ENCODE results near the gene ARID1B. TPM values are rescaled to one million over a fixed set of nuclear protein-coding genes. Genes with fewer than 3 reads are reported as not detected.

The ARID1B gene
- total RNA-seq, 5 donors from 2014 or later (not counting 1 experiment from before 2014, with no cell fraction given) = 103 to 161 (median 108) TPM

- Histone ChIP-seq H3K27me3 (replicated peaks in 1 of 2; ENCODE audit: control insufficient read depth in 2 of 2, extremely low read depth in 1 of 2, insufficient read depth in 2 of 2, low read length in 1 of 2) (no peaks in the 10 kb centered on the region), H3K36me3 (ENCODE audit: control insufficient read depth in 2 of 2, extremely low read depth in 1 of 2, insufficient read depth in 1 of 2, low read length in 1 of 2) (peaks cover 6 to 53% of the 10 kb centered on the region in 2 donors), H3K9me3 (no peaks in the 10 kb centered on the region), H3K27ac (ENCODE audit: low read length) (no peak overlapping the region), H3K4me1 (ENCODE audit: control insufficient read depth in 1 of 2, extremely low read depth in 1 of 2, insufficient read depth in 2 of 2, low read length in 2 of 2) (no peaks in the 10 kb centered on the region), H3K4me3 (ENCODE audit: control insufficient read depth in 1 of 2, extremely low read depth in 1 of 2, low read length in 1 of 2) (no peak overlapping the region)
- H3K4me3 Mint-ChIP-seq = no peak overlapping the region
- no peak for ATAC-seq (replicated peaks in 1 of 4)
- peaks cover 0 to 5% (median 1%) of the 10 kb centered on the region in 3 donors for H3K4me1 Mint-ChIP-seq
- CTCF ChIA-PET = no interaction called here
- WGBS (ENCODE audit: insufficient coverage) = 96% methylated on average over 8 of the region's 8 CpGs
- peaks cover 25% of the 10 kb centered on the region for H3K36me3 Mint-ChIP-seq
- DNase-seq = no peak
- POLR2A ChIA-PET = no interaction called here
- H3K9me3 Mint-ChIP-seq = no peaks in the 10 kb centered on the region
- no peaks in the 10 kb centered on the region for H3K27me3 Mint-ChIP-seq
- H3K27ac Mint-ChIP-seq = no peak overlapping the region
These were observed 389.6 kb downstream of the ARID1B start for GRCh38 chr6:157166784-157167183.

- H3K36me3 Mint-ChIP-seq = peaks cover 30% of the 10 kb centered on the region
- Histone ChIP-seq H3K27me3 (replicated peaks in 1 of 2; ENCODE audit: control insufficient read depth in 2 of 2, extremely low read depth in 1 of 2, insufficient read depth in 2 of 2, low read length in 1 of 2) (no peaks in the 10 kb centered on the region), H3K4me3 (ENCODE audit: control insufficient read depth in 1 of 2, extremely low read depth in 1 of 2, low read length in 1 of 2) (no peak overlapping the region), H3K36me3 (ENCODE audit: control insufficient read depth in 2 of 2, extremely low read depth in 1 of 2, insufficient read depth in 1 of 2, low read length in 1 of 2) (peaks cover 6 to 60% of the 10 kb centered on the region in 2 donors), H3K4me1 (ENCODE audit: control insufficient read depth in 1 of 2, extremely low read depth in 1 of 2, insufficient read depth in 2 of 2, low read length in 2 of 2) (no peaks in the 10 kb centered on the region), H3K27ac (ENCODE audit: low read length) (no peak overlapping the region), H3K9me3 (no peaks in the 10 kb centered on the region)
- no peak overlapping the region for H3K4me3 Mint-ChIP-seq
- H3K4me1 Mint-ChIP-seq = peaks cover 0 to 7% (median 2%) of the 10 kb centered on the region in 3 donors
- H3K27me3 Mint-ChIP-seq = no peaks in the 10 kb centered on the region
- DNase-seq = no peak
- no peak for ATAC-seq (replicated peaks in 1 of 4)
- CTCF ChIA-PET = no interaction called here
- POLR2A ChIA-PET = no interaction called here
- 95% methylated on average over 5 of the region's 12 CpGs for WGBS (ENCODE audit: insufficient coverage)
- no peaks in the 10 kb centered on the region for H3K9me3 Mint-ChIP-seq
- no peak overlapping the region for H3K27ac Mint-ChIP-seq
These were observed 390.7 kb downstream of the ARID1B start for GRCh38 chr6:157167837-157168236.

GRCh38 chr6:157168471-157168870, 391.3 kb downstream of the ARID1B start:
- Histone ChIP-seq H3K4me1 (ENCODE audit: control insufficient read depth in 1 of 2, extremely low read depth in 1 of 2, insufficient read depth in 2 of 2, low read length in 2 of 2) (no peaks in the 10 kb centered on the region), H3K36me3 (ENCODE audit: control insufficient read depth in 2 of 2, extremely low read depth in 1 of 2, insufficient read depth in 1 of 2, low read length in 1 of 2) (peaks cover 4 to 59% of the 10 kb centered on the region in 2 donors), H3K9me3 (no peaks in the 10 kb centered on the region), H3K27me3 (replicated peaks in 1 of 2; ENCODE audit: control insufficient read depth in 2 of 2, extremely low read depth in 1 of 2, insufficient read depth in 2 of 2, low read length in 1 of 2) (no peaks in the 10 kb centered on the region), H3K27ac (ENCODE audit: low read length) (no peak overlapping the region), H3K4me3 (ENCODE audit: control insufficient read depth in 1 of 2, extremely low read depth in 1 of 2, low read length in 1 of 2) (no peak overlapping the region)
- 100% methylated on average over 2 of the region's 6 CpGs for WGBS (ENCODE audit: insufficient coverage)
- H3K27me3 Mint-ChIP-seq = no peaks in the 10 kb centered on the region
- ChIA-PET POLR2A (no interaction called here), CTCF (no interaction called here)
- no peak for DNase-seq
- no peak for ATAC-seq (replicated peaks in 1 of 4)
- peaks cover 0 to 8% (median 3%) of the 10 kb centered on the region in 3 donors for H3K4me1 Mint-ChIP-seq
- H3K9me3 Mint-ChIP-seq = no peaks in the 10 kb centered on the region
- H3K4me3 Mint-ChIP-seq = no peak overlapping the region
- peaks cover 32% of the 10 kb centered on the region for H3K36me3 Mint-ChIP-seq
- H3K27ac Mint-ChIP-seq = no peak overlapping the region

GRCh38 chr6:157169226-157169625, 392.0 kb downstream of the ARID1B start:
- peaks cover 34% of the 10 kb centered on the region for H3K36me3 Mint-ChIP-seq

GRCh38 chr6:157169656-157170055, 392.5 kb downstream of the ARID1B start:
- H3K27ac ChIP-seq (ENCODE audit: low read length) = no peak overlapping the region
- H3K27ac Mint-ChIP-seq = no peak overlapping the region
- no peaks in the 10 kb centered on the region for H3K9me3 Mint-ChIP-seq
- H3K27me3 ChIP-seq (replicated peaks in 1 of 2; ENCODE audit: control insufficient read depth in 2 of 2, extremely low read depth in 1 of 2, insufficient read depth in 2 of 2, low read length in 1 of 2) = no peaks in the 10 kb centered on the region
- H3K4me3 Mint-ChIP-seq = no peak overlapping the region
- H3K4me3 ChIP-seq (ENCODE audit: control insufficient read depth in 1 of 2, extremely low read depth in 1 of 2, low read length in 1 of 2) = no peak overlapping the region
- ATAC-seq (replicated peaks in 1 of 4) (no peak), DNase-seq (no peak)
- WGBS (ENCODE audit: insufficient coverage) = 100% methylated on average over 4 of the region's 5 CpGs
- H3K4me1 Mint-ChIP-seq = peaks cover 0 to 5% (median 2%) of the 10 kb centered on the region in 3 donors
- ChIA-PET POLR2A (no interaction called here), CTCF (no interaction called here)
- H3K36me3 ChIP-seq (ENCODE audit: control insufficient read depth in 2 of 2, extremely low read depth in 1 of 2, insufficient read depth in 1 of 2, low read length in 1 of 2) = peaks cover 9 to 59% of the 10 kb centered on the region in 2 donors
- H3K9me3 ChIP-seq = no peaks in the 10 kb centered on the region
- peaks cover 36% of the 10 kb centered on the region for H3K36me3 Mint-ChIP-seq
- peaks cover 0 to 2% of the 10 kb centered on the region in 2 experiments for H3K4me1 ChIP-seq (ENCODE audit: control insufficient read depth in 1 of 2, extremely low read depth in 1 of 2, insufficient read depth in 2 of 2, low read length in 2 of 2)
- no peaks in the 10 kb centered on the region for H3K27me3 Mint-ChIP-seq

More at GRCh38 chr6:157169226-157169625, 392.0 kb downstream of the ARID1B start:
- Mint-ChIP-seq H3K27ac (no peak overlapping the region), H3K27me3 (no peaks in the 10 kb centered on the region), H3K4me1 (peaks cover 0 to 5% (median 2%) of the 10 kb centered on the region in 3 donors), H3K9me3 (no peaks in the 10 kb centered on the region), H3K4me3 (no peak overlapping the region)
- no peak overlapping the region for H3K27ac ChIP-seq (ENCODE audit: low read length)
- H3K9me3 ChIP-seq = no peaks in the 10 kb centered on the region
- ChIA-PET CTCF (no interaction called here), POLR2A (no interaction called here)
- H3K27me3 ChIP-seq (replicated peaks in 1 of 2; ENCODE audit: control insufficient read depth in 2 of 2, extremely low read depth in 1 of 2, insufficient read depth in 2 of 2, low read length in 1 of 2) = no peaks in the 10 kb centered on the region
- ATAC-seq (replicated peaks in 1 of 4) (no peak), DNase-seq (no peak)
- peaks cover 7 to 63% of the 10 kb centered on the region in 2 donors for H3K36me3 ChIP-seq (ENCODE audit: control insufficient read depth in 2 of 2, extremely low read depth in 1 of 2, insufficient read depth in 1 of 2, low read length in 1 of 2)
- no CpG with 5 or more reads among the region's 3 CpGs for WGBS (ENCODE audit: insufficient coverage)
- H3K4me3 ChIP-seq (ENCODE audit: control insufficient read depth in 1 of 2, extremely low read depth in 1 of 2, low read length in 1 of 2) = no peak overlapping the region
- peaks cover 0 to 2% of the 10 kb centered on the region in 2 experiments for H3K4me1 ChIP-seq (ENCODE audit: control insufficient read depth in 1 of 2, extremely low read depth in 1 of 2, insufficient read depth in 2 of 2, low read length in 2 of 2)

- Histone ChIP-seq H3K27me3 (replicated peaks in 1 of 2; ENCODE audit: control insufficient read depth in 2 of 2, extremely low read depth in 1 of 2, insufficient read depth in 2 of 2, low read length in 1 of 2) (no peaks in the 10 kb centered on the region), H3K36me3 (ENCODE audit: control insufficient read depth in 2 of 2, extremely low read depth in 1 of 2, insufficient read depth in 1 of 2, low read length in 1 of 2) (peaks cover 9 to 55% of the 10 kb centered on the region in 2 donors), H3K27ac (ENCODE audit: low read length) (no peak overlapping the region), H3K4me1 (ENCODE audit: control insufficient read depth in 1 of 2, extremely low read depth in 1 of 2, insufficient read depth in 2 of 2, low read length in 2 of 2) (peaks cover 0 to 2% of the 10 kb centered on the region in 2 experiments), H3K9me3 (no peaks in the 10 kb centered on the region), H3K4me3 (ENCODE audit: control insufficient read depth in 1 of 2, extremely low read depth in 1 of 2, low read length in 1 of 2) (no peak overlapping the region)
- Mint-ChIP-seq H3K4me1 (peaks cover 0 to 5% (median 2%) of the 10 kb centered on the region in 3 donors), H3K27me3 (no peaks in the 10 kb centered on the region), H3K9me3 (no peaks in the 10 kb centered on the region), H3K27ac (no peak overlapping the region), H3K4me3 (no peak overlapping the region), H3K36me3 (peaks cover 36% of the 10 kb centered on the region)
- ATAC-seq (replicated peaks in 1 of 4) = no peak
- WGBS (ENCODE audit: insufficient coverage) = 93% methylated on average over 4 of the region's 9 CpGs
- DNase-seq = no peak
- CTCF ChIA-PET = no interaction called here
- POLR2A ChIA-PET = no interaction called here
These were observed 393.4 kb downstream of the ARID1B start for GRCh38 chr6:157170535-157170934.

GRCh38 chr6:157171801-157172200, 394.6 kb downstream of the ARID1B start:
- no peak overlapping the region for H3K27ac ChIP-seq (ENCODE audit: low read length)
- DNase-seq (no peak), ATAC-seq (replicated peaks in 1 of 4) (no peak)
- H3K27ac Mint-ChIP-seq = no peak overlapping the region
- H3K4me3 ChIP-seq (ENCODE audit: control insufficient read depth in 1 of 2, extremely low read depth in 1 of 2, low read length in 1 of 2) = no peak overlapping the region
- WGBS (ENCODE audit: insufficient coverage) = 78% methylated on average over 2 of the region's 7 CpGs
- peaks cover 0 to 5% (median 2%) of the 10 kb centered on the region in 3 donors for H3K4me1 Mint-ChIP-seq
- CTCF ChIA-PET = no interaction called here
- H3K27me3 Mint-ChIP-seq = no peaks in the 10 kb centered on the region
- H3K4me1 ChIP-seq (ENCODE audit: control insufficient read depth in 1 of 2, extremely low read depth in 1 of 2, insufficient read depth in 2 of 2, low read length in 2 of 2) = peaks cover 0 to 2% of the 10 kb centered on the region in 2 experiments
- H3K36me3 ChIP-seq (ENCODE audit: control insufficient read depth in 2 of 2, extremely low read depth in 1 of 2, insufficient read depth in 1 of 2, low read length in 1 of 2) = peaks cover 9 to 61% of the 10 kb centered on the region in 2 donors
- POLR2A ChIA-PET = no interaction called here
- no peak overlapping the region for H3K4me3 Mint-ChIP-seq
- no peaks in the 10 kb centered on the region for H3K9me3 Mint-ChIP-seq
- H3K9me3 ChIP-seq = no peaks in the 10 kb centered on the region
- no peaks in the 10 kb centered on the region for H3K27me3 ChIP-seq (replicated peaks in 1 of 2; ENCODE audit: control insufficient read depth in 2 of 2, extremely low read depth in 1 of 2, insufficient read depth in 2 of 2, low read length in 1 of 2)
- H3K36me3 Mint-ChIP-seq = peaks cover 38% of the 10 kb centered on the region

Measured in T-cell (primary cell).